Activated T-helper 1 cell treated with Interleukin-2 at 50 U/mL for 16 hours (primary cell): ENCODE data around the gene POLR2E.

ENCODE experiments used
- DNase-seq: peaks from one replicate; pipeline ENCODE4 v3.0.0-alpha.2; 2020; ENCODE audit warnings: low read depth

Gene POLR2E

GRCh38 chr19:1063909-1064660, 31.1 kb downstream of the POLR2E start:
- DNase-seq = no peak

DNA sequence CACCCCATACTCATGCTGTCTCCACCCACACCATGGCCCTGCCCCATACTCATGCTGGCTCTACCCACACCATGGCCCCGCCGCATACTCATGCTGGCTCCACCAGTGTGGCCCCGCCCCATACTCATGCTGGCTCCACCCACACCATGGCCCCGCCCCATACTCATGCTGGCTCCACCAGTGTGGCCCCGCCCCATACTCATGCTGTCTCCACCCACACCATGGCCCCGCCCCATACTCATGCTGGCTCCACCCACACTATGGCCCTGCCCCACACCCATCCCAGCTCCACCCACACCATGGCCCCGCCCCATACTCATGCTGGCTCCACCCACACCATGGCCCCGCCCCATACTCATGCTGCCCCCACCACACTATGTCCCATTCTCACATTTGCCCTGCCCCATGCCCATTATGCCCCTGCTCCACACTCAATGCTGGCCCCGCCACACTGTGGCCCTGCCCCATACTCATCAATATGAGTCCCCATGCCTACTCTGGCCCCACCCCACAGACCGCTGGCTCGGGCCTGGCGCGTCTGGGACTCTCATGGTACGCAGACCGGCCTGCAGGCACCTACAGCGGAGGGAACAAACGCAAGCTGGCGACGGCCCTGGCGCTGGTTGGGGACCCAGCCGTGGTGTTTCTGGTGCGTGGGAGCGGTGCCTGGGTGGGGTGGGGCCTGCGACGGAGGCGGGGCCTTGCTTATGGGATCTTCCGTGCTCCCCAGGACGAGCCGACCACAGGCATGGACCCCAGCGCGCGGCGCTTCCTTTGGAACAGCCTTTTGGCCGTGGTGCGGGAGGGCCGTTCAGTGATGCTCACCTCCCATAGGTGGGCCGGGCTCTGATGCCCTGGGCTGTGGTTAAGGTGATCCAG, 31.9 kb downstream of the POLR2E start:
- DNase-seq = no peak

- no peak for DNase-seq
These were observed 32.7 kb downstream of the POLR2E start for GRCh38 chr19:1062387-1063029.

GRCh38 chr19:1061987-1062386, 33.2 kb downstream of the POLR2E start:
- no peak for DNase-seq

GRCh38 chr19:1060689-1061088, 34.5 kb downstream of the POLR2E start:
- DNase-seq = no peak

- no peak for DNase-seq
These were observed 37.1 kb downstream of the POLR2E start for GRCh38 chr19:1058112-1058511.

DNA sequence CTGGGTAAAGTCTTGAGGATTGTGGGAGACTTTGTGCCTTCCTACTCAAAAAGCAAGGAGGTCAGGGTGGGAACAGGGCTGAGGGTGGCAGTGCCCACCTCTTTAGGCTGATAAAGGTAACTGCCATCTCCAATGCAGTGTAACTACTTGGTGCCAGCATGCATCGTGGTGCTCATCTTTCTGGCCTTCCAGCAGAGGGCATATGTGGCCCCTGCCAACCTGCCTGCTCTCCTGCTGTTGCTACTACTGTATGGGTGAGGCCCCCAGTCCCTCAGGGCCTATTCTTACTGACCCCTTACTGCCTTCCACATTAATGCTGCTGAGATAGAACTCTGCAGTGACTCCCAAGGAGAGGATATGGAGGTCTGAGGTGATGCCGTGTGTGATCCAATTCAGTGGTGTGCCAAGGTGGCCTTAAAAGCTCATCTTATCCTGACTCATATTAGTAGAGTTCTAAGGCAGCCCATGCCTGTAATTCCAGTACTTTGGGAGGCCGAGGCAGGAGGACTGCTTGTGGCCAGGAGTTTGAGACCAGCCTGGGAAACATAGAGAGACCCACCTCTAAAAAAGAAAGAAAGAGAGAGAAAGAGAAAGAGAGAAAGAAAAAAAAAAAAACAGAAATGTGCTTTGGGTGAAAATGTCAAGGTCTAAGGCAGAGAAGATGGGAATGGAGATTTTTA, 37.9 kb downstream of the POLR2E start:
- DNase-seq = no peak

DNA sequence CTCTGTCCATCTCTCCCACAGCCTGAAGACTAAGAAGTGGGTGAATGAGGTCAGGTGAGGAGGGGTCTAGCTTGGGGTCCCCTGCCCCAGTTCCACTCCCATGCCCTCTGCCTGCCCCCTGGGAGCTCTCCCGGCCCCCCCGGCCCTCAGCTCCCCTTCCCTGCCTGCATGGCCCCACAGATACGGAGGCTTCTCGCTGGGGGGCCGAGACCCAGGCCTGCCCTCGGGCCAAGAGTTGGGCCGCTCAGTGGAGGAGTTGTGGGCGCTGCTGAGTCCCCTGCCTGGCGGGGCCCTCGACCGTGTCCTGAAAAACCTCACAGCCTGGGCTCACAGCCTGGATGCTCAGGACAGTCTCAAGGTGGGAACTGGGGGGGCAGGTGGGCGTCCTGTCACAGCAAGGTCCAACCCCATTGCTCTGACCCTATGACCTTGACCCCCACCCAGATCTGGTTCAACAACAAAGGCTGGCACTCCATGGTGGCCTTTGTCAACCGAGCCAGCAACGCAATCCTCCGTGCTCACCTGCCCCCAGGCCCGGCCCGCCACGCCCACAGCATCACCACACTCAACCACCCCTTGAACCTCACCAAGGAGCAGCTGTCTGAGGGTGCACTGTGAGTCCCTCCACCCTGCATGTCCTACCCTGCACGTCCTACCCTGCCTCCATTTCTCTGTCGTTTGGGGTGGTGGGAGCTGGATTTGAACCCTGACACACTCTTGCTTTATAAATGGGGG, 39.1 kb downstream of the POLR2E start:
- DNase-seq = no peak

GRCh38 chr19:1055028-1055425, 40.1 kb downstream of the POLR2E start:
- no peak for DNase-seq

GRCh38 chr19:1054102-1055027, 40.8 kb downstream of the POLR2E start:
- no peak for DNase-seq

- DNase-seq = no peak
These were observed 41.7 kb downstream of the POLR2E start for GRCh38 chr19:1053176-1054101.

- no peak for DNase-seq
These were observed 42.7 kb downstream of the POLR2E start for GRCh38 chr19:1052349-1052975.

DNA sequence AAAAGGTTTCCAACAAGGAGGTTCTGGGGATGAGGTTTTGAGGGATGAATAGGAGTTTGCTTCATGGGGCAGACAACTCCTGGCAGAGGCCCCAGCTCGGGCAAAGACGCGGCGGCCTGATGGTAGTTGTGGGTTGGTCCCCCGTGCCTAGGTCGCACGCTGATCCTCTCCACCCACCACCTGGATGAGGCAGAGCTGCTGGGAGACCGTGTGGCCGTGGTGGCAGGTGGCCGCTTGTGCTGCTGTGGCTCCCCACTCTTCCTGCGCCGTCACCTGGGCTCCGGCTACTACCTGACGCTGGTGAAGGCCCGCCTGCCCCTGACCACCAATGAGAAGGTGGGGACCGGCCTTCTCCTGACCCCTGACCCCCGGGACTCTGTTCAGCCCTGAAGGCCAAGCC, 43.4 kb downstream of the POLR2E start:
- no peak for DNase-seq

GRCh38 chr19:1050989-1051788, 44.0 kb downstream of the POLR2E start:
- no peak for DNase-seq

DNA sequence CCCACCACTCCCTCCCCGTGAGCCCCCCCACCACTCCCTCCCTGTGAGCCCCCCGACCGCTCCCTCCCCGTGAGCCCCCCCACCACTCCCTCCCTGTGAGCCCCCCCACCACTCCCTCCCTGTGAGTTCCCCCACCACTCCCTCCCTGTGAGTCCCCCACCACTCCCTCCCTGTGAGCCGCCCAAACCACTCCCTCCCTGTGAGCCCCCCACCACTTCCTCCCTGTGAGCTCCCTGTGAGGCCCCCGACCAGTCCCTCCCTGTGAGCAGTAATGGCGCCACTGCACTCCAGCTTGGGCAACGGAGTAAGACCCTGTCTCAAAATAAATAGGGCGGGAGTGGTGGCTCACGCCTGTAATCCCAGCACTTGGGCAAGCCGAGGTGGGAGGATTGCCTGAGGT, 45.4 kb downstream of the POLR2E start:
- DNase-seq = no peak

- no peak for DNase-seq
These were observed 46.1 kb downstream of the POLR2E start for GRCh38 chr19:1049106-1049505.

DNA sequence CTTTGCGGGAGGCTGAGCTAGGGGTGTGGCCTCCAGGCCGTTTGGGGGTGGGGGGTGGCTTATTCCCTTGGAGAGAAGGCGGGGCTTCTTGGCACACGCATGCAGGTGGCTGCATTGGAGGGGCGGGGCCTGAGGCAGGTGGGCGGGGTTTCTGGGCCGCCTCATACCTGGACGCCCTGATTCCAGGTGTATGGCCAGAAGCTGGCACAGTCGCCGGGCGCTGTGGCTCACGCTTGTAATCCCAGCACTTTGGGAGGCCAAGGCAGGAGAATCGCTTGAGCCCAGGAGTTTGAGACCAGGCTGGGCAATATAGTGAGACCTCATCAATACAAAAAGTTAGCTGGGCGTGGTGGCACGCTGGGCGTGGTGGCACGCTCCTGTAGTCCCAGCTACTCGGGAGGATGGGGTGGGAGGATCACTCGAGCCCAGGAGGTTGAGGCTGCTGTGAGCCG, 47.5 kb downstream of the POLR2E start:
- DNase-seq = no peak
